Type B pancreatic cell (in vitro differentiated cells): Measurements from ENCODE around the gene RPS3. TPM values are rescaled to one million over a fixed set of nuclear protein-coding genes. Genes with fewer than 3 reads are reported as not detected.

ENCODE experiments used
- DNase-seq: peaks from one replicate; pipeline ENCODE4 v3.0.0; 2021; ENCODE audit warnings: mixed read lengths; ENCODE audit not compliant: unreplicated experiment; ENCODE audit errors: extremely low spot score
- H3K27ac Mint-ChIP-seq: 2 replicates; pipeline ENCODE4 v1.8.0; 2021; ENCODE audit warnings: mild to moderate bottlenecking, mixed read lengths
- H3K27me3 Mint-ChIP-seq: 2 replicates; pipeline ENCODE4 v1.8.0; 2021; ENCODE audit warnings: mixed read lengths
- H3K36me3 Mint-ChIP-seq: 2 replicates; pipeline ENCODE4 v1.8.0; 2021; ENCODE audit warnings: mixed read lengths
- H3K4me1 Mint-ChIP-seq: one replicate; pipeline ENCODE4 v1.8.0; 2021; ENCODE audit warnings: mixed read lengths; ENCODE audit not compliant: unreplicated experiment
- H3K4me3 Mint-ChIP-seq: 2 replicates; pipeline ENCODE4 v1.8.0; 2021; ENCODE audit warnings: mild to moderate bottlenecking, mixed read lengths
- H3K9me3 Mint-ChIP-seq: 2 replicates; pipeline ENCODE4 v1.8.0; 2021; ENCODE audit warnings: mixed read lengths
- total RNA-seq: library from RNA; stranded (reverse); gene quantifications from 2 replicates; pipeline ENCODE4 v1.2.1, GENCODE V29; 2021; ENCODE audit warnings: low replicate concordance
- TF ChIP-seq, protein P1 (sequence below): fragments of 200-600 bp; sonication (generic); conservative IDR thresholded peaks from 2 replicates; pipeline ENCODE4 v1.5.0; 2021; ENCODE audit warnings: antibody characterized with exemption, mild to moderate bottlenecking

Gene RPS3
- total RNA-seq, 1 donor from 2014 or later = 3,442 TPM

DNA sequence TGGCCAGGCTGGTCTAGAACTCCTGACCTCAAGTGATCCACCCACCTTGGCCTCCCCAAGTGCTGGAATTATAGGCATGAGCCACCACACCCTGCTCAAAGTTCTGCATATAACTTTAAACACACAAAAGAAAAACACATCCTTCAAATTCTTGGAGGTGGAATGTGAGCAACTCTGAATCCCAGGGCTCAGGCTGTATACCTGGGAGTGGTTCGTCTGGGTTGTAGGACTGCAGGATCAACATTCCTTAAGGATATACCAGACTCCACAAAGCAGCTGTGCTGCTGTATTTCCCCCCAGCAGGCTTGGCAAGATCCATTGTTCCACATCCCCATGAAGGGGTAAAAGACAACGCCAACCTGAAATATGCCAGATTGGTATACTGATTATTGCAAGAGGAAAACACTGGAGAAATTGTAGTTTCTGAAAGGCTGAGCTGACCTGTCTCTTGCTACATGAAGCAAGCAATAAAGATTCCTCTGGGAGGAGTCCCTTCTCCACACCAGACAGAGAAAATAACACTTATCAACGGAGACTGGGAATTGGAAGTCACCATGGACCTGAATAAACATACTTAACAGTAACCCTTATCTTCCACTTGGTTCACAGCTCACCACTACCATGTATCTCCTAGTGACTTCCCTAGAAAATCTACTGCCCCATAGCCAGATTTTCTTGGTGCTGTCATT is 12.2 kb upstream of the RPS3 start:
- H3K27me3 Mint-ChIP-seq = peaks cover 3% of the 10 kb centered on the region
- H3K9me3 Mint-ChIP-seq = no peaks in the 10 kb centered on the region
- H3K36me3 Mint-ChIP-seq = no peaks in the 10 kb centered on the region
- H3K27ac Mint-ChIP-seq = peak overlapping the region; percentile 67
- TF ChIP-seq, protein P1, sequence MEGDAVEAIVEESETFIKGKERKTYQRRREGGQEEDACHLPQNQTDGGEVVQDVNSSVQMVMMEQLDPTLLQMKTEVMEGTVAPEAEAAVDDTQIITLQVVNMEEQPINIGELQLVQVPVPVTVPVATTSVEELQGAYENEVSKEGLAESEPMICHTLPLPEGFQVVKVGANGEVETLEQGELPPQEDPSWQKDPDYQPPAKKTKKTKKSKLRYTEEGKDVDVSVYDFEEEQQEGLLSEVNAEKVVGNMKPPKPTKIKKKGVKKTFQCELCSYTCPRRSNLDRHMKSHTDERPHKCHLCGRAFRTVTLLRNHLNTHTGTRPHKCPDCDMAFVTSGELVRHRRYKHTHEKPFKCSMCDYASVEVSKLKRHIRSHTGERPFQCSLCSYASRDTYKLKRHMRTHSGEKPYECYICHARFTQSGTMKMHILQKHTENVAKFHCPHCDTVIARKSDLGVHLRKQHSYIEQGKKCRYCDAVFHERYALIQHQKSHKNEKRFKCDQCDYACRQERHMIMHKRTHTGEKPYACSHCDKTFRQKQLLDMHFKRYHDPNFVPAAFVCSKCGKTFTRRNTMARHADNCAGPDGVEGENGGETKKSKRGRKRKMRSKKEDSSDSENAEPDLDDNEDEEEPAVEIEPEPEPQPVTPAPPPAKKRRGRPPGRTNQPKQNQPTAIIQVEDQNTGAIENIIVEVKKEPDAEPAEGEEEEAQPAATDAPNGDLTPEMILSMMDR = no peak
- DNase-seq = no peak
- H3K4me1 Mint-ChIP-seq = peaks cover 13% of the 10 kb centered on the region
- no peak overlapping the region for H3K4me3 Mint-ChIP-seq

DNA sequence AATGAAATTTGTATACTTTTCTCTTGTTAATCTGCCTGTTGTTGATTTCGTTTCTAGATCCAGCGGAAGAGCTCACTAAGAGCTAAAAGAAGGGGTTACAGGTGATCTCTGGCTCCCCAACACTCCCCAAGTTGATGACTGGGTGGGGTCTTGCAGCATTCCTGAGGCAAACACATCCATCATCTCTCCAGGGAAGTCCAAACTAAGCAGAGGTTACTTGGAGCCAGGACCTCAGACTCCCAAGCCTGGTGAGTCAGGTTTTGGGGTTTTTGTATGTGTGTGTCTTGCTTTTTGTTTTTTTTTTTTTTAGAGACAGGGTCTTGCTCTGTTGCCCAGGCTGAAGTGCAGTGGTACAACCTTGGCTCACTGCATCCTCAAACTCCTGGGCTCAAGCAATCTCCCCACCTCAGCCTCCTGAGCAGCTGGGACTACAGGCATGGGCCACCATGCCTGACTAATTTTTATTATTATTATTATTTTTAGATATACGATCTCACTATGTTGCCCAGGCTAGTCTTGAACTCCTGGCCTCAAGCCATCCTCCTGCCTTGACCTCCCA is 11.5 kb upstream of the RPS3 start:
- Mint-ChIP-seq H3K4me3 (no peak overlapping the region), H3K27ac (no peak overlapping the region), H3K4me1 (peaks cover 13% of the 10 kb centered on the region), H3K36me3 (no peaks in the 10 kb centered on the region), H3K9me3 (no peaks in the 10 kb centered on the region), H3K27me3 (peaks cover 3% of the 10 kb centered on the region)
- TF ChIP-seq, protein P1 = no peak
- DNase-seq = no peak

DNA sequence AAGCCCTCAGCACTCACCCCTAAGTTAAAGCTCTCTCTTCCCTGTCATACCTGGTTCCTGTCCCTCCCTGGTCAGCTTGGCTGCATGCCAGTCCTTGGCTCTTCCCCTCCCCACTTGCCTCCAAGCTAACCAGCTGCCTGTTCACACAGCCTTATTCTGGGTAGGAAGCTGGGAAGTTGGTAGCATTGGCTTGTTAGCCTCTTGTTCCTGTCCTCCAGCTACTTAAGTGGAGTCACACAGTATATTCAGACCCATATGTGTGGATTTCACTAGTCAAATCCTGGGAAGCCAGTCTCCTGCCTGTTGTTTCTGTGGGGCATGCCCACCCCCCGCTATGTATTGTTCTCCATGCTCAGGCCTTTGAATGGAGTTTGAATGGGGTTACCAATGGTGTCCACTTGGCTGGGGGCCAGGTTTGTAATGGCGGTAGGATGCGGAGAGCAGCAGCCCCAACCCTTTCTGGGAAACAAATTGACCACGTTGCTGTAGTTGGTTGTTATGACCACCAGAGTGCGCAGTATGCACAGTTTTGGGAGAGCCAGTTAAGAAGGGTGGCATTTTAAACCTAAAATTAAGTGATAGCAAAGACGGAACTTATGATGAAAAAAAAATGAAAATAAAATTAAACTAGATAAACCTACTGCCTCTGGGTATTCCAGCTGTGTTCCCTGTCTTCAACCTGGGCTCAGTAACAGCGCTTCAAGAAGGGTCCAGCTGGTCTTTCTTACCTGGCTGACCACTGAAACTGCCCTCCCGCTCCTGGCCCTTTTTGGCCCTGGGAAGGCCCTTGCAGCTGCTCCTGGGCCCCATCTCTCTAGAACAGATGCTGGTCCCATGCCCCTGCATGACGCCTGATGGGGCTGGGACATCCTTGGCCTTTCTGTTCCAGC is 10.7 kb upstream of the RPS3 start:
- peaks cover 7% of the 10 kb centered on the region for H3K4me1 Mint-ChIP-seq
- H3K36me3 Mint-ChIP-seq = no peaks in the 10 kb centered on the region
- H3K27ac Mint-ChIP-seq = no peak overlapping the region
- DNase-seq = peak; percentile 74
- H3K9me3 Mint-ChIP-seq = no peaks in the 10 kb centered on the region
- TF ChIP-seq, protein P1 = peak; percentile 95
- no peak overlapping the region for H3K4me3 Mint-ChIP-seq
- H3K27me3 Mint-ChIP-seq = peaks cover 3% of the 10 kb centered on the region

DNA sequence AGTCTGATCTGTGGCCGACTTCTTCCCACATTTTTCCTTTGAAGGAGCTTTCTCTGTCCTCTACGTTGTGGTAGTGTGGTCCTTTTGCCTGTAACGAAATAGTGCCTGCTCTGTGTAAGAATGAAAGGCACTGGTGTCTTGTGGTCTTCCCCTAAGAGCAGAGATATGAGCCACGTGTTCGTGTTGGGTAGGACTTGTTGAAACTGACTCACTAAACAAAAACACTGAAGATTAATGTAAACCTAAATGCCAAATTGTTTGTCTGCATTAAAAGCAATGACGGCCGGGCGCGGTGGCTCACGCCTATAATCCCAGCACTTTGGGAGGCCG is 10.1 kb upstream of the RPS3 start:
- no peak overlapping the region for H3K27ac Mint-ChIP-seq
- H3K36me3 Mint-ChIP-seq = no peaks in the 10 kb centered on the region
- peaks cover 6% of the 10 kb centered on the region for H3K4me1 Mint-ChIP-seq
- H3K4me3 Mint-ChIP-seq = no peak overlapping the region
- H3K9me3 Mint-ChIP-seq = no peaks in the 10 kb centered on the region
- no peak for DNase-seq
- H3K27me3 Mint-ChIP-seq = peaks cover 3% of the 10 kb centered on the region
- TF ChIP-seq, protein P1 = no peak

DNA sequence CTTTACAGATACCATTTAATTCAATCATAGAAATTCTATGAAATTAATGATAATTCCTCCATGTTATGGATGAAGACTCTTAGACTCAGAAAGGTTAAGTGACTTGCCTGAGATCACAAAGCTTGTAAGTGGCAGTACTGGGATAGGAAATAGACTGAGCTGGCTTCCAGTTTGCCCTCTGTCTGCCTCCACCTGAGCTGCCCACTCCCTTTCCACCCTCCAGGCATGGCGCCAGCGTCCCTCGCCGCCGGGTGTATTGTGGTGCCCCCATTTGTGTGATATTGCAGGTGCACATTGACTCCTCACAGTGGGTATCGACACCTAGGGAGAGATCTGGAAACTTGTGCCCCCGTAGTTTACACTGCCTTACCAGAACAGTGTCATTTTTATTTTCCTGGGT is 9.4 kb upstream of the RPS3 start:
- Mint-ChIP-seq H3K9me3 (no peaks in the 10 kb centered on the region), H3K27me3 (peaks cover 3% of the 10 kb centered on the region)

More for the DNA sequence above, 9.4 kb upstream of the RPS3 start:
- no peaks in the 10 kb centered on the region for H3K4me1 Mint-ChIP-seq
- TF ChIP-seq, protein P1 = no peak
- no peak overlapping the region for H3K4me3 Mint-ChIP-seq
- no peak overlapping the region for H3K27ac Mint-ChIP-seq
- no peaks in the 10 kb centered on the region for H3K36me3 Mint-ChIP-seq
- DNase-seq = no peak
